ENCODE data around the gene PRKCH.

The PRKCH gene

GRCh38 chr14:61560323-61560722 lies 238.9 kb downstream of the PRKCH start:
- Histone ChIP-seq H3K4me2 (ENCODE audit: insufficient read depth, low read length) (no peak overlapping the region), H4K20me1 (ENCODE audit: insufficient read depth, low read length) (no peaks in the 10 kb centered on the region), H3K4me3 (ENCODE audit: low read depth in 1 of 2, low read length in 2 of 2) (no peak overlapping the region), H3K9ac (ENCODE audit: low read depth, low read length) (no peak overlapping the region), H2AFZ (ENCODE audit: low read depth, low read length) (no peak overlapping the region), H3K79me2 (ENCODE audit: insufficient read depth, low read length) (no peaks in the 10 kb centered on the region), H3K27ac (ENCODE audit: low read length) (no peak overlapping the region), H3K36me3 (ENCODE audit: insufficient read depth, low read length) (no peaks in the 10 kb centered on the region), H3K9me3 (ENCODE audit: insufficient read depth, low read length, severe bottlenecking) (no peaks in the 10 kb centered on the region), H3K27me3 (ENCODE audit: insufficient read depth, low read length, poor library complexity) (no peaks in the 10 kb centered on the region), H3K4me1 (ENCODE audit: insufficient read depth, low read length) (peaks cover 7% of the 10 kb centered on the region)
- no peak for TF ChIP-seq EZH2 (IDR thresholded peaks at IDR 0.05; ENCODE audit: borderline replicate concordance, low read depth, low read length, severe bottlenecking)
- TF ChIP-seq CTCF (IDR thresholded peaks at IDR 0.05; ENCODE audit: borderline replicate concordance, extremely low read depth, low read length, poor library complexity, severe bottlenecking), result no peak
- ATAC-seq (ENCODE audit: insufficient read depth, low read depth) (no peak), DNase-seq (no peak)

- TF ChIP-seq EZH2 (IDR thresholded peaks at IDR 0.05; ENCODE audit: borderline replicate concordance, low read depth, low read length, severe bottlenecking), result no peak
- TF ChIP-seq CTCF (IDR thresholded peaks at IDR 0.05; ENCODE audit: borderline replicate concordance, extremely low read depth, low read length, poor library complexity, severe bottlenecking), result peak; percentile 5
- Histone ChIP-seq H4K20me1 (ENCODE audit: insufficient read depth, low read length) (no peaks in the 10 kb centered on the region), H3K4me3 (ENCODE audit: low read depth in 1 of 2, low read length in 2 of 2) (no peak overlapping the region), H2AFZ (ENCODE audit: low read depth, low read length) (no peak overlapping the region), H3K9me3 (ENCODE audit: insufficient read depth, low read length, severe bottlenecking) (no peaks in the 10 kb centered on the region), H3K27ac (ENCODE audit: low read length) (no peak overlapping the region), H3K4me2 (ENCODE audit: insufficient read depth, low read length) (no peak overlapping the region), H3K79me2 (ENCODE audit: insufficient read depth, low read length) (no peaks in the 10 kb centered on the region), H3K36me3 (ENCODE audit: insufficient read depth, low read length) (no peaks in the 10 kb centered on the region), H3K27me3 (ENCODE audit: insufficient read depth, low read length, poor library complexity) (no peaks in the 10 kb centered on the region), H3K9ac (ENCODE audit: low read depth, low read length) (no peak overlapping the region), H3K4me1 (ENCODE audit: insufficient read depth, low read length) (peaks cover 7% of the 10 kb centered on the region)
- DNase-seq (no peak), ATAC-seq (ENCODE audit: insufficient read depth, low read depth) (no peak)
Measured at GRCh38 chr14:61561104-61561503, 239.7 kb downstream of the PRKCH start.

- no peak for ATAC-seq (ENCODE audit: insufficient read depth, low read depth)
Measured at GRCh38 chr14:61561657-61562276, 240.4 kb downstream of the PRKCH start.

More at GRCh38 chr14:61561657-61562276, 240.4 kb downstream of the PRKCH start:
- H3K27me3 ChIP-seq (ENCODE audit: insufficient read depth, low read length, poor library complexity), result no peaks in the 10 kb centered on the region
- no peaks in the 10 kb centered on the region for H3K36me3 ChIP-seq (ENCODE audit: insufficient read depth, low read length)
- no peaks in the 10 kb centered on the region for H3K9me3 ChIP-seq (ENCODE audit: insufficient read depth, low read length, severe bottlenecking)
- no peak overlapping the region for H2AFZ ChIP-seq (ENCODE audit: low read depth, low read length)
- H3K79me2 ChIP-seq (ENCODE audit: insufficient read depth, low read length), result no peaks in the 10 kb centered on the region
- H3K27ac ChIP-seq (ENCODE audit: low read length), result no peak overlapping the region
- H3K9ac ChIP-seq (ENCODE audit: low read depth, low read length), result no peak overlapping the region
- no peak overlapping the region for H3K4me3 ChIP-seq (ENCODE audit: low read depth in 1 of 2, low read length in 2 of 2)
- no peaks in the 10 kb centered on the region for H4K20me1 ChIP-seq (ENCODE audit: insufficient read depth, low read length)
- TF ChIP-seq EZH2 (IDR thresholded peaks at IDR 0.05; ENCODE audit: borderline replicate concordance, low read depth, low read length, severe bottlenecking), result no peak
- TF ChIP-seq CTCF (IDR thresholded peaks at IDR 0.05; ENCODE audit: borderline replicate concordance, extremely low read depth, low read length, poor library complexity, severe bottlenecking), result no peak
- H3K4me2 ChIP-seq (ENCODE audit: insufficient read depth, low read length), result no peak overlapping the region
- DNase-seq, result no peak
- H3K4me1 ChIP-seq (ENCODE audit: insufficient read depth, low read length), result peaks cover 2% of the 10 kb centered on the region
